PC-9 (cell line): ENCODE measurements around the gene GNG7. TPM values are rescaled to one million over a fixed set of nuclear protein-coding genes. Genes with fewer than 3 reads are reported as not detected.
A peak's percentile ranks its signal among the peaks of the same experiment; 100 is the strongest.

Experiments
- BruUV-seq: library from RNA; stranded (reverse); fragments of 400-500 nt; replicated peaks from 2 replicates; lab custom pipeline; 2021; lab: Mats Ljungman, UMichigan
- CTCF ChIA-PET: fragments of 300-600 bp; sonication (Branson Sonifier 250); formaldehyde crosslinking; loops from one replicate; lab custom pipeline; 2022; ENCODE audit warnings: antibody characterized with exemption; lab: Charles Lee
- POLR2A ChIA-PET: fragments of 300-600 bp; sonication (Branson Sonifier 250); formaldehyde crosslinking; loops from one replicate; lab custom pipeline; 2022; ENCODE audit warnings: antibody characterized with exemption; ENCODE audit not compliant: unreplicated experiment; lab: Charles Lee
- DNase-seq, 2 experiments: peaks; one replicate each; pipeline versions ENCODE4 v3.0.0 to v3.0.0-alpha.2; 2015 to 2022; ENCODE audit warnings: mixed read lengths in 1 of 2
- H2AFZ ChIP-seq: fragments of 200-600 bp; sonication (generic); 2 replicates; pipeline ENCODE4 v1.8.1; 2017; ENCODE audit warnings: antibody characterized with exemption
- H3F3A ChIP-seq: fragments of 200-600 bp; sonication (generic); 2 replicates; pipeline ENCODE4 v1.8.1; 2017; ENCODE audit warnings: antibody characterized with exemption, mild to moderate bottlenecking, low read depth; ENCODE audit not compliant: insufficient read depth
- H3K27ac ChIP-seq: fragments of 200-600 bp; sonication (generic); 2 replicates; pipeline ENCODE4 v1.6.1; 2016; ENCODE audit warnings: mixed run types
- H3K27me3 ChIP-seq: fragments of 200-600 bp; sonication (generic); 2 replicates; pipeline ENCODE4 v1.6.1; 2016; ENCODE audit warnings: low read depth, mixed run types; ENCODE audit not compliant: insufficient read depth
- H3K36me3 ChIP-seq: fragments of 200-600 bp; sonication (generic); 2 replicates; pipeline ENCODE4 v1.6.1; 2016; ENCODE audit warnings: low read depth, mixed run types
- H3K4me1 ChIP-seq: fragments of 200-600 bp; sonication (generic); replicated peaks from 2 replicates; pipeline ENCODE4 v1.6.1; 2016; ENCODE audit warnings: mixed run types; ENCODE audit not compliant: insufficient read depth
- H3K4me2 ChIP-seq: fragments of 200-600 bp; sonication (generic); 2 replicates; pipeline ENCODE4 v1.6.1; 2017; ENCODE audit warnings: mixed run types
- H3K4me3 ChIP-seq: fragments of 200-600 bp; sonication (generic); 2 replicates; pipeline ENCODE4 v1.6.1; 2016; ENCODE audit warnings: mixed run types
- H3K79me2 ChIP-seq: fragments of 200-600 bp; sonication (generic); 2 replicates; pipeline ENCODE4 v1.6.1; 2017; ENCODE audit warnings: low read depth, mixed run types
- H3K9me2 ChIP-seq: fragments of 200-600 bp; sonication (generic); 2 replicates; pipeline ENCODE4 v1.8.1; 2017; ENCODE audit warnings: mild to moderate bottlenecking; ENCODE audit not compliant: insufficient read depth
- H3K9me3 ChIP-seq: fragments of 200-600 bp; sonication (generic); 2 replicates; pipeline ENCODE4 v1.8.1; 2016; ENCODE audit warnings: low read depth; ENCODE audit not compliant: insufficient read depth
- H4K20me1 ChIP-seq: fragments of 200-600 bp; sonication (generic); 2 replicates; pipeline ENCODE4 v1.8.1; 2017; ENCODE audit not compliant: insufficient read depth
- CTCF ChIP-seq: fragments of 200-600 bp; sonication (generic); conservative IDR thresholded peaks from 2 replicates; pipeline ENCODE4 v1.6.1; 2017; ENCODE audit warnings: mixed run types, antibody characterized with exemption, mild to moderate bottlenecking, moderate library complexity
- EZH2 ChIP-seq: fragments of 200-600 bp; sonication (generic); IDR thresholded peaks from 2 replicates; pipeline ENCODE4 v1.8.0; 2017; ENCODE audit warnings: antibody characterized with exemption, low read depth
- intact Hi-C: fragments of 100-400 bp; cut with micrococcal nuclease; formaldehyde crosslinking; loops from one replicate; pipeline ENCODE4 v1.10.0; 2022; ENCODE audit not compliant: unreplicated experiment
- total RNA-seq: library from RNA; stranded (reverse); gene quantifications from 2 replicates; pipeline ENCODE4 v1.2.3, GENCODE V29; 2021

The GNG7 gene
- total RNA-seq, 1 experiment from 2014 or later: 2.8 TPM

- POLR2A ChIA-PET: no interaction called here
- no peaks in the 10 kb centered on the region for H3K9me3 ChIP-seq
- H3K27me3 ChIP-seq: no peaks in the 10 kb centered on the region
- intact Hi-C loops: loop anchor here (10.0 kb wide), 1 partner anchor 474 kb away; the partner anchor contains the start of gene AP3D1
- no peaks in the 10 kb centered on the region for H3K36me3 ChIP-seq
- H4K20me1 ChIP-seq: no peaks in the 10 kb centered on the region
- TF ChIP-seq CTCF (no peak), EZH2 (no peak)
- no peak overlapping the region for H3K4me2 ChIP-seq
- DNase-seq: no peak
- peaks cover 9% of the 10 kb centered on the region for H3K4me1 ChIP-seq
- no peak overlapping the region for H3K27ac ChIP-seq
- no peak overlapping the region for H2AFZ ChIP-seq
- H3K4me3 ChIP-seq: no peak overlapping the region
- H3K79me2 ChIP-seq: no peaks in the 10 kb centered on the region
- BruUV-seq: no TSS peak
- H3F3A ChIP-seq: peaks cover 8% of the 10 kb centered on the region; the same call in 1 of the 2 replicates
- H3K9me2 ChIP-seq: no peaks in the 10 kb centered on the region
- CTCF ChIA-PET: no interaction called here
Measured at GRCh38 chr19:2628597-2628996, 73.9 kb downstream of the GNG7 start.

- Histone ChIP-seq H3F3A (peaks cover 8% of the 10 kb centered on the region; the same call in 1 of the 2 replicates), H3K27ac (peak overlapping the region; percentile 50; the same call in 1 of the 2 replicates), H3K9me2 (no peaks in the 10 kb centered on the region), H3K9me3 (no peaks in the 10 kb centered on the region), H3K4me2 (peak overlapping the region; percentile 20; the same call in 1 of the 2 replicates), H3K79me2 (no peaks in the 10 kb centered on the region), H3K4me1 (peaks cover 9% of the 10 kb centered on the region), H2AFZ (no peak overlapping the region), H3K36me3 (no peaks in the 10 kb centered on the region), H3K27me3 (no peaks in the 10 kb centered on the region), H4K20me1 (no peaks in the 10 kb centered on the region), H3K4me3 (no peak overlapping the region)
- intact Hi-C loops: loop anchor here (10.0 kb wide), 1 partner anchor 473 kb away; the partner anchor contains the start of gene AP3D1
- ChIA-PET CTCF (no interaction called here), POLR2A (no interaction called here)
- peak in 1 of 2 experiments; percentile 54 for DNase-seq
- TF ChIP-seq CTCF: no peak
- BruUV-seq: no TSS peak
Measured at GRCh38 chr19:2627855-2628254, 74.6 kb downstream of the GNG7 start.

- H2AFZ ChIP-seq: no peak overlapping the region
- peaks cover 8% of the 10 kb centered on the region; the same call in 1 of the 2 replicates for H3F3A ChIP-seq
- CTCF ChIA-PET: interaction anchor here (0.6 kb wide), 1 partner anchor 224 kb away, joined by 3 read pairs; no protein-coding TSS in a partner anchor
- BruUV-seq: no TSS peak
- DNase-seq: peak; percentile 64 to 91
- intact Hi-C loops: loop anchor here (10.0 kb wide), 1 partner anchor 473 kb away; the partner anchor contains the start of gene AP3D1
- H4K20me1 ChIP-seq: no peaks in the 10 kb centered on the region
- H3K4me2 ChIP-seq: peak overlapping the region; percentile 53; the same call in 1 of the 2 replicates
- no peaks in the 10 kb centered on the region for H3K79me2 ChIP-seq
- H3K9me2 ChIP-seq: no peaks in the 10 kb centered on the region
- no peaks in the 10 kb centered on the region for H3K36me3 ChIP-seq
- peak overlapping the region; percentile 50; the same call in 1 of the 2 replicates for H3K27ac ChIP-seq
- no peak overlapping the region for H3K4me3 ChIP-seq
- peaks cover 9% of the 10 kb centered on the region for H3K4me1 ChIP-seq
- no peaks in the 10 kb centered on the region for H3K27me3 ChIP-seq
- TF ChIP-seq CTCF (no peak), EZH2 (no peak)
- POLR2A ChIA-PET: no interaction called here
- H3K9me3 ChIP-seq: no peaks in the 10 kb centered on the region
Measured at GRCh38 chr19:2627319-2627829, 75.1 kb downstream of the GNG7 start.
